ENCODE results near the gene LAMB3. TPM values are rescaled to one million over a fixed set of nuclear protein-coding genes. Genes with fewer than 3 reads are reported as not detected.

Gene LAMB3
- polyA plus RNA-seq, 1 of the 3 experiments (the other 2 are of a cell fraction), result 18.0 TPM

- Histone ChIP-seq H3K4me1 (ENCODE audit: control insufficient read depth in 1 of 2, insufficient read depth in 2 of 2, low read depth in 1 of 2, low read length in 1 of 2) (peaks cover 12 to 28% of the 10 kb centered on the region in 2 experiments), H3K9me3 (no peaks in the 10 kb centered on the region), H3K27ac (ENCODE audit: low read depth in 2 of 2, low read length in 1 of 2) (peak overlapping the region; percentile 79 to 85; a peak in 3 of 4 replicates), H2AFZ (ENCODE audit: low read depth) (no peak overlapping the region), H3K9ac (peak overlapping the region; percentile 7; the same call in 1 of the 2 replicates), H3K79me2 (ENCODE audit: insufficient read depth) (no peaks in the 10 kb centered on the region), H3K36me3 (replicated peaks in 1 of 2; ENCODE audit: control insufficient read depth in 1 of 2, insufficient read depth in 2 of 2, low read length in 1 of 2) (no peaks in the 10 kb centered on the region), H3K27me3 (ENCODE audit: insufficient read depth) (no peaks in the 10 kb centered on the region), H3K4me2 (peak overlapping the region; percentile 29; the same call in 1 of the 2 replicates), H4K20me1 (ENCODE audit: insufficient read depth) (no peaks in the 10 kb centered on the region), H3K4me3 (ENCODE audit: low read depth in 2 of 2, low read length in 1 of 2) (no peak overlapping the region), H3K9me2 (no peaks in the 10 kb centered on the region), H3F3A (replicated peaks; ENCODE audit: insufficient read depth) (peaks cover 26% of the 10 kb centered on the region)
- ChIA-PET POLR2A (interaction anchor here (1.7 kb wide), 1 partner anchor 107 kb away, joined by 5 read pairs; no protein-coding TSS in a partner anchor), CTCF (interaction anchor here (1.3 to 3.2 kb wide), 7 partner anchors 13 to 119 kb away, joined by 4 to 15 read pairs (median 8); partner anchors contain the start of gene G0S2)
- 33% methylated on average over 1 of the region's 1 CpG for WGBS (ENCODE audit: low lambda C conversion rate)
- DNase-seq, result no peak
- no peak for TF ChIP-seq ELF1 (IDR thresholded peaks at IDR 0.05)
- TF ChIP-seq NFIC (IDR thresholded peaks at IDR 0.05; ENCODE audit: borderline replicate concordance), result peak; percentile 91
- no peak for TF ChIP-seq IRF3 (IDR thresholded peaks at IDR 0.05; ENCODE audit: low read depth, low read length)
- peak; percentile 91 for TF ChIP-seq TCF12 (IDR thresholded peaks at IDR 0.05)
- peak; percentile 56 for TF ChIP-seq MEF2A (IDR thresholded peaks at IDR 0.05; ENCODE audit: borderline replicate concordance, low read depth)
- peak; percentile 88; the same call in 1 of the 2 replicates for TF ChIP-seq TEAD4 (IDR thresholded peaks at IDR 0.05; ENCODE audit: borderline replicate concordance, insufficient read depth)
- TF ChIP-seq PBX3 (IDR thresholded peaks at IDR 0.05), result peak; percentile 97
- no peak for TF ChIP-seq TAF1 (IDR thresholded peaks at IDR 0.05; ENCODE audit: borderline replicate concordance, low read depth, low read length)
- TF ChIP-seq NRF1 (IDR thresholded peaks at IDR 0.05; ENCODE audit: low read depth, low read length), result no peak
- no peak for TF ChIP-seq REST (IDR thresholded peaks at IDR 0.05; ENCODE audit: low read depth, low read length)
- no peak for TF ChIP-seq MXI1 (IDR thresholded peaks at IDR 0.05; ENCODE audit: low read depth, low read length)
- no peak for TF ChIP-seq FOXJ3 (CRISPR knock-in tag; IDR thresholded peaks at IDR 0.05)
- TF ChIP-seq RAD21 (IDR thresholded peaks at IDR 0.05; ENCODE audit: low read length), result no peak
- TF ChIP-seq SIN3A (IDR thresholded peaks at IDR 0.05; ENCODE audit: borderline replicate concordance, low read depth, low read length), result no peak
- no peak for TF ChIP-seq GATA2 (CRISPR knock-in tag; IDR thresholded peaks at IDR 0.05)
- peak in 1 of 2 experiments; percentile 95; a peak in 2 of 4 replicates for TF ChIP-seq EP300 (IDR thresholded peaks at IDR 0.05; ENCODE audit: borderline replicate concordance in 1 of 2, low read depth in 1 of 2, low read length in 1 of 2)
- TF ChIP-seq GABPA (IDR thresholded peaks at IDR 0.05; ENCODE audit: low read depth), result no peak; the same call in 1 of the 2 replicates
- no peak for TF ChIP-seq RFX5 (IDR thresholded peaks at IDR 0.05; ENCODE audit: low read length)
- TF ChIP-seq USF1 (IDR thresholded peaks at IDR 0.05; ENCODE audit: borderline replicate concordance, low read depth), result no peak
- TF ChIP-seq POLR2AphosphoS5 (IDR thresholded peaks at IDR 0.05; ENCODE audit: low read depth, low read length), result peak; percentile 39; the same call in 1 of the 2 replicates
- TF ChIP-seq JUND (IDR thresholded peaks at IDR 0.05), result peak; percentile 96
- TF ChIP-seq CTCF (IDR thresholded peaks at IDR 0.05), result no peak
- TF ChIP-seq EZH2phosphoT487 (IDR thresholded peaks at IDR 0.05; ENCODE audit: borderline replicate concordance, low read depth), result no peak
- TF ChIP-seq RCOR1 (IDR thresholded peaks at IDR 0.05; ENCODE audit: low read length), result no peak
- no peak for TF ChIP-seq USF2 (IDR thresholded peaks at IDR 0.05; ENCODE audit: borderline replicate concordance, low read depth, low read length)
These were observed 36.6 kb upstream of the LAMB3 start for GRCh38 chr1:209688746-209689234.
